Measurements from ENCODE around the gene SAMD4A. TPM values are rescaled to one million over a fixed set of nuclear protein-coding genes. Genes with fewer than 3 reads are reported as not detected.
"Not testable (repeated sequence)": the region's sequence is repeated elsewhere in the genome, so short reads cannot be mapped to it uniquely, and the experiment has no call there.

Gene SAMD4A
- total RNA-seq, 2 experiments from 2014 or later: 2.4 to 2.6 TPM

DNA sequence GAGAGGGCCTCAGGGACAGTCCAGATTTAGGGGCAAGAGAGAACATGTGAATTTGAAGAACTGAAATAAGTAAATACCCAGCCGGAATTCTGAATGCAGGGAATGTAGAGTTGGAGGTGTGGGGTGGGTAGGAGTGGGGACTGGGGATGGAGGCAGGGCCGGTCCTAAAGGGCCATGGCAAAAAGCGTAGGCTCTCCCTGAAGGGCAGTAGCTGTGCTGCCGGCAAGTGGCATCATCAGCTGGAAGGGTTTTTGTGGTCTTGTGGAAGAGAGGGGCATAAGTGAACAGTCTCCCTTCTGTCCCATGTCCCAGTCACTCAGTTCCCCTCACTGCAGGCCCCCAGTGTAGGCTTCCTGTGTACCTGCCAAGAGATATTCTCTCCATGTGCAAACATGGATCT, 231.1 kb downstream of the SAMD4A start:
- no peaks in the 10 kb centered on the region for H3K4me1 Mint-ChIP-seq (ENCODE audit: low read depth)
- no peak for DNase-seq
- intact Hi-C loops (cut with micrococcal nuclease): no loop called here
- ChIA-PET CTCF (no interaction called here), POLR2A (no interaction called here)
- H3K27me3 Mint-ChIP-seq: peaks cover 5% of the 10 kb centered on the region
- H3K27ac Mint-ChIP-seq: no peak overlapping the region
- no peak overlapping the region for H3K4me3 Mint-ChIP-seq
- peaks cover 12% of the 10 kb centered on the region for H3K9me3 Mint-ChIP-seq
- no peaks in the 10 kb centered on the region for H3K36me3 Mint-ChIP-seq

- Mint-ChIP-seq H3K27me3 (peaks cover 5% of the 10 kb centered on the region), H3K36me3 (no peaks in the 10 kb centered on the region), H3K4me3 (no peak overlapping the region), H3K9me3 (peaks cover 12% of the 10 kb centered on the region), H3K27ac (no peak overlapping the region), H3K4me1 (ENCODE audit: low read depth) (no peaks in the 10 kb centered on the region)
- POLR2A ChIA-PET: no interaction called here
- CTCF ChIA-PET: no interaction called here
- no peak for DNase-seq
- intact Hi-C loops (cut with micrococcal nuclease): no loop called here
Observed at GRCh38 chr14:54798465-54799124, 231.7 kb downstream of the SAMD4A start.

- CTCF ChIA-PET: interaction anchor here (8.9 kb wide), 1 partner anchor 236 kb away, joined by 101 read pairs; the partner anchor contains the start of gene SAMD4A
- H3K9me3 Mint-ChIP-seq; POLR2A ChIA-PET; H3K4me3 Mint-ChIP-seq; intact Hi-C loops (cut with micrococcal nuclease); DNase-seq; H3K27ac Mint-ChIP-seq; H3K4me1 Mint-ChIP-seq (ENCODE audit: low read depth); H3K36me3 Mint-ChIP-seq: not testable (repeated sequence)
- peaks cover 19% of the 10 kb centered on the region for H3K27me3 Mint-ChIP-seq
Observed at GRCh38 chr14:54801482-54801881, 234.6 kb downstream of the SAMD4A start.

GRCh38 chr14:54803396-54803795, 236.5 kb downstream of the SAMD4A start:
- H3K27me3 Mint-ChIP-seq: peaks cover 23% of the 10 kb centered on the region
- POLR2A ChIA-PET: no interaction called here
- no peak for DNase-seq
- H3K27ac Mint-ChIP-seq: no peak overlapping the region
- no peaks in the 10 kb centered on the region for H3K9me3 Mint-ChIP-seq
- no peak overlapping the region for H3K4me3 Mint-ChIP-seq
- peaks cover 9% of the 10 kb centered on the region for H3K4me1 Mint-ChIP-seq (ENCODE audit: low read depth)
- H3K36me3 Mint-ChIP-seq: no peaks in the 10 kb centered on the region
- CTCF ChIA-PET: interaction anchor here (0.8 to 8.9 kb wide), 7 partner anchors 8 to 437 kb away, joined by 3 to 101 read pairs (median 3); partner anchors contain the start of gene SAMD4A
- intact Hi-C loops (cut with micrococcal nuclease): no loop called here

GRCh38 chr14:54803926-54804537, 237.1 kb downstream of the SAMD4A start:
- Mint-ChIP-seq H3K27me3 (peaks cover 23% of the 10 kb centered on the region), H3K9me3 (no peaks in the 10 kb centered on the region), H3K27ac (no peak overlapping the region), H3K4me1 (ENCODE audit: low read depth) (peaks cover 9% of the 10 kb centered on the region), H3K36me3 (no peaks in the 10 kb centered on the region), H3K4me3 (no peak overlapping the region)
- ChIA-PET POLR2A (interaction anchor here (0.6 kb wide), 1 partner anchor 13 kb away, joined by 3 read pairs; no protein-coding TSS in a partner anchor), CTCF (interaction anchor here (0.8 to 8.9 kb wide), 10 partner anchors 8 to 438 kb away, joined by 3 to 101 read pairs (median 5); partner anchors contain the start of genes CDKN3 and SAMD4A)
- no peak for DNase-seq
- intact Hi-C loops (cut with micrococcal nuclease): no loop called here

GRCh38 chr14:54804538-54805041, 237.7 kb downstream of the SAMD4A start:
- Mint-ChIP-seq H3K4me3 (no peak overlapping the region), H3K36me3 (no peaks in the 10 kb centered on the region), H3K4me1 (ENCODE audit: low read depth) (peaks cover 9% of the 10 kb centered on the region), H3K9me3 (no peaks in the 10 kb centered on the region), H3K27me3 (peaks cover 23% of the 10 kb centered on the region), H3K27ac (no peak overlapping the region)
- POLR2A ChIA-PET: interaction anchor here (0.6 kb wide), 1 partner anchor 14 kb away, joined by 3 read pairs; no protein-coding TSS in a partner anchor
- CTCF ChIA-PET: interaction anchor here (0.6 to 8.9 kb wide), 15 partner anchors 7 to 438 kb away, joined by 3 to 101 read pairs (median 5); partner anchors contain the start of genes CDKN3, GCH1 and SAMD4A
- intact Hi-C loops (cut with micrococcal nuclease): loop anchor here (1.0 kb wide), 2 partner anchors 28 to 240 kb away; no protein-coding TSS in a partner anchor
- DNase-seq: no peak

- peaks cover 13% of the 10 kb centered on the region for H3K4me1 Mint-ChIP-seq (ENCODE audit: low read depth)
- no peaks in the 10 kb centered on the region for H3K36me3 Mint-ChIP-seq
- no peaks in the 10 kb centered on the region for H3K9me3 Mint-ChIP-seq
- ChIA-PET POLR2A (no interaction called here), CTCF (interaction anchor here (0.6 to 8.9 kb wide), 11 partner anchors 10 to 408 kb away, joined by 3 to 101 read pairs (median 7); partner anchors contain the start of genes CDKN3, GCH1 and SAMD4A)
- H3K4me3 Mint-ChIP-seq: no peak overlapping the region
- no peak for DNase-seq
- H3K27ac Mint-ChIP-seq: no peak overlapping the region
- intact Hi-C loops (cut with micrococcal nuclease): loop anchor here (1.0 kb wide), 2 partner anchors 29 to 241 kb away; no protein-coding TSS in a partner anchor
- H3K27me3 Mint-ChIP-seq: peaks cover 21% of the 10 kb centered on the region
Observed at GRCh38 chr14:54805070-54805444, 238.1 kb downstream of the SAMD4A start.

DNA sequence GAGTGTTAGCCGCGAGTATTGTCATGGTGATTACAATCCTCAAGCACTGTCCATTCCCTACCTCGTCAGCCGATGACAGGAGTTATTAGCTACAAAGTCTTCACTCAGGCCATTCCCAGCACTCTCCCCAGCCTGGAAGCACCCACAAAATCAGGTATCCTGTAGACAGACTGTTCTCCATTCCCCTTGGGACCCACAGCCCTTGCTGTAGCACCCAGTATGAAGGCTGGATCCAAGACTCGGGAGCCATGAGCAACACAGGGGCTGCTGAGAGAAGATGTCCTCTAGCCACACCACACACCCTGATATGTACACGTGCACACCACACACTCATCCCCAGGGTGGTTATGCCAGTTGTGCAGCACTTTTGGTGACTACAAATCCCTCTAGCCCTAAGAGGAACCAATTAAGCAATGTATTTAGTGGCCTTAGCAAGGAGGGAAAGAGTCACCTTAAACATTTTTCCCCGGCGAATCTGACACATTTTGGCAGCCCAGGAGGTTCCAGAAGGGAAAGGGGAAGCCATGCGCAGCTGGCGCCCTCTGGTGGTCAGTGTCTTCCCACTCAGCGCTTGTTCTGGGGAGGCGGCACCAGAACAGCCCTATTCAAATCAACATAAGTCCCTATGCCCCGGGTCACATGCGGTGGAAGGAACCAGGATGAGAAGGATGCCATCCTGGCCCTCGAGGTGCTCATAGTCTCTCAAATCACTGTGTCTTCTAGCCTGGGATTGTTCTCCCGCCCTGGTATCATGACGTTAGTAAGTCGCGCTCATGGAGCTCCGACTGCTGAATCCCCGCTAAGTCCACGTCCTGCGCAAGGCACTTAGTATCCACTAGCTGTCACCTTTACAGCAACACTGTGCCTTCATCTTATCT, 238.8 kb downstream of the SAMD4A start:
- DNase-seq: peak; percentile 86
- H3K27ac Mint-ChIP-seq: no peak overlapping the region
- no peak overlapping the region for H3K4me3 Mint-ChIP-seq
- H3K4me1 Mint-ChIP-seq (ENCODE audit: low read depth): peaks cover 13% of the 10 kb centered on the region
- POLR2A ChIA-PET: no interaction called here
- no peaks in the 10 kb centered on the region for H3K36me3 Mint-ChIP-seq
- CTCF ChIA-PET: interaction anchor here (0.5 to 8.9 kb wide), 28 partner anchors 9 to 409 kb away, joined by 3 to 101 read pairs (median 4); partner anchors contain the start of genes CDKN3, CGRRF1, GCH1 and SAMD4A
- intact Hi-C loops (cut with micrococcal nuclease): loop anchor here (1.0 to 2.0 kb wide), 3 partner anchors 29 to 241 kb away; no protein-coding TSS in a partner anchor
- peaks cover 21% of the 10 kb centered on the region for H3K27me3 Mint-ChIP-seq
- no peaks in the 10 kb centered on the region for H3K9me3 Mint-ChIP-seq

GRCh38 chr14:54806616-54807015, 239.7 kb downstream of the SAMD4A start:
- Mint-ChIP-seq H3K27me3 (peaks cover 19% of the 10 kb centered on the region), H3K36me3 (no peaks in the 10 kb centered on the region), H3K27ac (no peak overlapping the region), H3K4me3 (no peak overlapping the region), H3K4me1 (ENCODE audit: low read depth) (peaks cover 13% of the 10 kb centered on the region), H3K9me3 (no peaks in the 10 kb centered on the region)
- no peak for DNase-seq
- CTCF ChIA-PET: interaction anchor here (0.5 to 8.9 kb wide), 20 partner anchors 8 to 297 kb away, joined by 3 to 101 read pairs (median 4); partner anchors contain the start of genes CGRRF1 and SAMD4A
- intact Hi-C loops (cut with micrococcal nuclease): loop anchor here (2.0 kb wide), 1 partner anchor 34 kb away; no protein-coding TSS in a partner anchor
- POLR2A ChIA-PET: no interaction called here

- no peaks in the 10 kb centered on the region for H3K36me3 Mint-ChIP-seq
- H3K27me3 Mint-ChIP-seq: peaks cover 17% of the 10 kb centered on the region
- POLR2A ChIA-PET: no interaction called here
- intact Hi-C loops (cut with micrococcal nuclease): loop anchor here (2.0 kb wide), 1 partner anchor 35 kb away; no protein-coding TSS in a partner anchor
- DNase-seq: no peak
- H3K4me1 Mint-ChIP-seq (ENCODE audit: low read depth): peaks cover 13% of the 10 kb centered on the region
- H3K4me3 Mint-ChIP-seq: no peak overlapping the region
- H3K27ac Mint-ChIP-seq: no peak overlapping the region
- CTCF ChIA-PET: interaction anchor here (0.6 to 8.9 kb wide), 5 partner anchors 9 to 242 kb away, joined by 3 to 101 read pairs (median 26); partner anchors contain the start of gene SAMD4A
- H3K9me3 Mint-ChIP-seq: no peaks in the 10 kb centered on the region
Observed at GRCh38 chr14:54807428-54807827, 240.5 kb downstream of the SAMD4A start.

DNA sequence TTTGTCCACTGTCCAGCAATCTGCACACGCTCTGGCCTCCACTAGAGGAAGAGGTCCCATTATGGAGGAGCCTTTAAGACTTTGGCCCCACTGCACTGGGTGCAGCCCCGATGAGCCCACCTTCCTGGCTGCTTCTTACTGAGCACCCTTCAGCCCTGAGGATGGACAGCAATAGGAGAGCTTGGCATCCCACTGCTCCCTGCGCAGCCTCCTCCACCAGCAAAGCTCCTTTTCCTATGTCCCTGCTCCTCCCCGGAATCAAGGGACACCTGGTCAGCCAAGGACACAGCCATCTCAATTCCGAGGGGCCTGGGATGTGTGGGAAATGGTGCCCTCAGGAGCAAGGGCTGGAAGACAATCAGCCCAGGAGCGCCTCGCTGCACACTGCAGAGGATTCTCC, 241.0 kb downstream of the SAMD4A start:
- no peaks in the 10 kb centered on the region for H3K9me3 Mint-ChIP-seq
- ChIA-PET POLR2A (no interaction called here), CTCF (interaction anchor here (0.6 to 8.9 kb wide), 5 partner anchors 9 to 242 kb away, joined by 3 to 101 read pairs (median 26); partner anchors contain the start of gene SAMD4A)
- intact Hi-C loops (cut with micrococcal nuclease): loop anchor here (2.0 kb wide), 1 partner anchor 35 kb away; no protein-coding TSS in a partner anchor
- no peak overlapping the region for H3K27ac Mint-ChIP-seq
- H3K36me3 Mint-ChIP-seq: no peaks in the 10 kb centered on the region
- peaks cover 17% of the 10 kb centered on the region for H3K27me3 Mint-ChIP-seq
- no peak overlapping the region for H3K4me3 Mint-ChIP-seq
- DNase-seq: no peak
- H3K4me1 Mint-ChIP-seq (ENCODE audit: low read depth): peaks cover 13% of the 10 kb centered on the region
